ENCODE measurements around the gene LRRK1. TPM values are rescaled to one million over a fixed set of nuclear protein-coding genes. Genes with fewer than 3 reads are reported as not detected.
A peak's percentile ranks its signal among the peaks of the same experiment; 100 is the strongest.

Gene LRRK1
- total and polyA plus RNA-seq, 8 donors = 2.3 to 73.3 (median 7.0) TPM

- DNase-seq = no peak
- no peak overlapping the region for H3K27ac ChIP-seq
- H3K27me3 ChIP-seq = no peaks in the 10 kb centered on the region
- intact Hi-C loops (cut with DNase I; ENCODE audit: low total_unique reads) = loop anchor here (5.0 to 10.0 kb wide), 2 partner anchors 72 to 250 kb away; no protein-coding TSS in a partner anchor
- H3K9me3 ChIP-seq = no peaks in the 10 kb centered on the region
- 86 to 93% (median 91%) methylated on average over 13 to 20 of the region's 20 CpGs for WGBS, 5 donors
- H3K4me1 ChIP-seq = peaks cover 3 to 28% (median 10%) of the 10 kb centered on the region in 4 donors
- peaks cover 0 to 63% (median 53%) of the 10 kb centered on the region in 4 donors for H3K36me3 ChIP-seq
- TF ChIP-seq POLR2AphosphoS5 (IDR thresholded peaks at IDR 0.05) = no peak
- no peak for TF ChIP-seq EP300 (IDR thresholded peaks at IDR 0.05)
- TF ChIP-seq, protein P1, sequence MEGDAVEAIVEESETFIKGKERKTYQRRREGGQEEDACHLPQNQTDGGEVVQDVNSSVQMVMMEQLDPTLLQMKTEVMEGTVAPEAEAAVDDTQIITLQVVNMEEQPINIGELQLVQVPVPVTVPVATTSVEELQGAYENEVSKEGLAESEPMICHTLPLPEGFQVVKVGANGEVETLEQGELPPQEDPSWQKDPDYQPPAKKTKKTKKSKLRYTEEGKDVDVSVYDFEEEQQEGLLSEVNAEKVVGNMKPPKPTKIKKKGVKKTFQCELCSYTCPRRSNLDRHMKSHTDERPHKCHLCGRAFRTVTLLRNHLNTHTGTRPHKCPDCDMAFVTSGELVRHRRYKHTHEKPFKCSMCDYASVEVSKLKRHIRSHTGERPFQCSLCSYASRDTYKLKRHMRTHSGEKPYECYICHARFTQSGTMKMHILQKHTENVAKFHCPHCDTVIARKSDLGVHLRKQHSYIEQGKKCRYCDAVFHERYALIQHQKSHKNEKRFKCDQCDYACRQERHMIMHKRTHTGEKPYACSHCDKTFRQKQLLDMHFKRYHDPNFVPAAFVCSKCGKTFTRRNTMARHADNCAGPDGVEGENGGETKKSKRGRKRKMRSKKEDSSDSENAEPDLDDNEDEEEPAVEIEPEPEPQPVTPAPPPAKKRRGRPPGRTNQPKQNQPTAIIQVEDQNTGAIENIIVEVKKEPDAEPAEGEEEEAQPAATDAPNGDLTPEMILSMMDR (IDR thresholded peaks at IDR 0.05) = no peak
- TF ChIP-seq POLR2A (IDR thresholded peaks at IDR 0.05) = no peak
- H3K4me3 ChIP-seq = no peak overlapping the region
Measured at GRCh38 chr15:101012326-101013200, 93.4 kb downstream of the LRRK1 start.

GRCh38 chr15:101013201-101013550, 94.0 kb downstream of the LRRK1 start:
- Histone ChIP-seq H3K4me3 (no peak overlapping the region), H3K36me3 (peaks cover 0 to 63% (median 53%) of the 10 kb centered on the region in 4 donors), H3K4me1 (peaks cover 0 to 24% (median 6%) of the 10 kb centered on the region in 4 donors), H3K27ac (no peak overlapping the region), H3K27me3 (no peaks in the 10 kb centered on the region), H3K9me3 (no peaks in the 10 kb centered on the region)
- intact Hi-C loops (cut with DNase I; ENCODE audit: low total_unique reads) = loop anchor here (5.0 to 10.0 kb wide), 2 partner anchors 72 to 249 kb away; no protein-coding TSS in a partner anchor
- TF ChIP-seq EP300 (IDR thresholded peaks at IDR 0.05) (no peak), POLR2AphosphoS5 (IDR thresholded peaks at IDR 0.05) (no peak), POLR2A (IDR thresholded peaks at IDR 0.05) (no peak)
- TF ChIP-seq, protein P1 (IDR thresholded peaks at IDR 0.05) = no peak
- WGBS, 5 donors = 91 to 97% (median 94%) methylated on average over 10 of the region's 10 CpGs
- no peak for DNase-seq

- Histone ChIP-seq H3K4me1 (peaks cover 0 to 16% (median 2%) of the 10 kb centered on the region in 4 donors), H3K4me3 (no peak overlapping the region), H3K9me3 (no peaks in the 10 kb centered on the region), H3K27me3 (no peaks in the 10 kb centered on the region), H3K36me3 (peaks cover 0 to 63% (median 53%) of the 10 kb centered on the region in 4 donors), H3K27ac (no peak overlapping the region)
- 80 to 86% (median 81%) methylated on average over 20 to 21 of the region's 21 CpGs for WGBS, 5 donors
- intact Hi-C loops (cut with DNase I; ENCODE audit: low total_unique reads) = loop anchor here (5.0 to 10.0 kb wide), 2 partner anchors 71 to 248 kb away; no protein-coding TSS in a partner anchor
- no peak for TF ChIP-seq POLR2AphosphoS5 (IDR thresholded peaks at IDR 0.05)
- DNase-seq = no peak
Measured at GRCh38 chr15:101013769-101014675, 94.9 kb downstream of the LRRK1 start.

- no peak for TF ChIP-seq EP300 (IDR thresholded peaks at IDR 0.05)
- TF ChIP-seq POLR2AphosphoS5 (IDR thresholded peaks at IDR 0.05) = peak in 1 of 3 donors; percentile 17
- TF ChIP-seq, protein P1 (IDR thresholded peaks at IDR 0.05) = peak in 5 of 7 experiments; percentile 61 to 85 (median 77)
- Histone ChIP-seq H3K9me3 (no peaks in the 10 kb centered on the region), H3K27me3 (no peaks in the 10 kb centered on the region), H3K27ac (no peak overlapping the region), H3K36me3 (peaks cover 0 to 60% (median 53%) of the 10 kb centered on the region in 4 donors), H3K4me1 (peaks cover 0 to 16% (median 2%) of the 10 kb centered on the region in 4 donors), H3K4me3 (no peak overlapping the region)
- 50 to 57% (median 54%) methylated on average over 27 of the region's 27 CpGs for WGBS, 5 donors
- intact Hi-C loops (cut with DNase I; ENCODE audit: low total_unique reads) = loop anchor here (5.0 to 10.0 kb wide), 2 partner anchors 70 to 247 kb away; no protein-coding TSS in a partner anchor
- peak; percentile 79 to 88 for DNase-seq
Measured at GRCh38 chr15:101014921-101015841, 96.0 kb downstream of the LRRK1 start.

Data from stomach (tissue), 9 donors.